Gastrocnemius medialis (tissue), 4 donors: ENCODE results near the gene VAV2.

Source experiments
- POLR2A ChIP-seq, 2 donors: fragments of 450-650 bp; IDR thresholded peaks; one replicate each; pipeline ENCODE4 v1.6.1; 2017; ENCODE audit warnings: antibody characterized with exemption in 2 of 2, mild to moderate bottlenecking in 2 of 2, moderate library complexity in 2 of 2
- TF ChIP-seq, protein P1 (sequence below), 5 experiments: fragments of 450-650 bp in 3 of 5; fragments of 200-600 bp in 2 of 5; sonication (generic) in 2 of 5; IDR thresholded peaks in 4 of 5; conservative IDR thresholded peaks in 1 of 5; 1 replicate in 4 of 5; 2 replicates in 1 of 5; pipeline ENCODE4 v1.5.1; 2016 to 2019; ENCODE audit warnings: antibody characterized with exemption in 5 of 5, mild to moderate bottlenecking in 3 of 5, moderate library complexity in 3 of 5

DNA sequence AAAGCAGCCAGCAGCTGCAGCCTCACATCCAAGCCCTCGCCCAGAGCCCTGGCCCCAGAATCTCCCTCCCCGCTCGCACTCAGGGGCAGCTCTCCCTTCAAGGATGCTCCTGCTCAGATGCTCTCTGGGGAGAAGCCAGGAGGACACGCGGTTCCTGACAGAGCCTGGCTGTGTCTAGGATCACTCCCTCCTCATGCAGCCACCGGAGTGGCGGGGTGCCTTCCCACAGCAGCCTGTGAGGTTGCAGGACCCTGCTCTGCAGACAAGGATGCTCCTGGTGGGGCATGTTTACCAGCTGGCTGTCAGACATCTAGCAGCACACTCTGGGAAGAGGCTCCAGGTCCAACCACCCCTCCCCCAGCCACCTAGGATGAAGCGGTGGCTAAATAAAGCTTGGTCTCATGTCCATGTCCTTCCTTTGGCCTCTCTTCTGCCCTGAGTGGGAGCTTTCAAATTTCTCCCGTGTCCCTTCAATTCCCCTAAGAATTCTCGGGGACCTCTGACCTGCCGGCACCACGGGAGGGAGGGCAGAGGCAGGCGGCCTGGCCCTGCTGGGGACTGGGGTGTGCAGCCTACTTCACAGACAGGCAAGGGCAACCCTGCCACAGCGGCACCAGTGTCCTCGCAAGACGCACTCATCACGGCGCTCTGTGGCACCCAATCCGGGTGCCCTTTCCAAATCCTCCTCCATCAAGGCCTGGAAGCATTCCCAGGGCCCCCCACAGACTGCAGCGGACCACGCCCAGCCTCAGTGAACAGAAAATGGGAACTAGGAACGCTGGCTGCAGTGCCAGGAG lies 165.6 kb downstream of the VAV2 start:
- TF ChIP-seq, protein P1, sequence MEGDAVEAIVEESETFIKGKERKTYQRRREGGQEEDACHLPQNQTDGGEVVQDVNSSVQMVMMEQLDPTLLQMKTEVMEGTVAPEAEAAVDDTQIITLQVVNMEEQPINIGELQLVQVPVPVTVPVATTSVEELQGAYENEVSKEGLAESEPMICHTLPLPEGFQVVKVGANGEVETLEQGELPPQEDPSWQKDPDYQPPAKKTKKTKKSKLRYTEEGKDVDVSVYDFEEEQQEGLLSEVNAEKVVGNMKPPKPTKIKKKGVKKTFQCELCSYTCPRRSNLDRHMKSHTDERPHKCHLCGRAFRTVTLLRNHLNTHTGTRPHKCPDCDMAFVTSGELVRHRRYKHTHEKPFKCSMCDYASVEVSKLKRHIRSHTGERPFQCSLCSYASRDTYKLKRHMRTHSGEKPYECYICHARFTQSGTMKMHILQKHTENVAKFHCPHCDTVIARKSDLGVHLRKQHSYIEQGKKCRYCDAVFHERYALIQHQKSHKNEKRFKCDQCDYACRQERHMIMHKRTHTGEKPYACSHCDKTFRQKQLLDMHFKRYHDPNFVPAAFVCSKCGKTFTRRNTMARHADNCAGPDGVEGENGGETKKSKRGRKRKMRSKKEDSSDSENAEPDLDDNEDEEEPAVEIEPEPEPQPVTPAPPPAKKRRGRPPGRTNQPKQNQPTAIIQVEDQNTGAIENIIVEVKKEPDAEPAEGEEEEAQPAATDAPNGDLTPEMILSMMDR (IDR thresholded peaks at IDR 0.05 in 4 of 5, conservative IDR thresholded peaks at IDR 0.05 in 1 of 5): no peak
- TF ChIP-seq POLR2A (IDR thresholded peaks at IDR 0.05): no peak
